HepG2 (cell line): Measurements from ENCODE around the gene GARIN5A. TPM values are rescaled to one million over a fixed set of nuclear protein-coding genes. Genes with fewer than 3 reads are reported as not detected.
A peak's percentile ranks its signal among the peaks of the same experiment; 100 is the strongest.

Source experiments
- ARHGAP35 ChIP-seq: sonication (generic); formaldehyde crosslinking; IDR thresholded peaks from 2 replicates; pipeline ENCODE4 v1.9.0; 2022; ENCODE audit warnings: mild to moderate bottlenecking, inconsistent platforms, moderate library complexity, missing genetic modification reagents, borderline replicate concordance
- ARID4A ChIP-seq: sonication (generic); formaldehyde crosslinking; IDR thresholded peaks from 2 replicates; pipeline ENCODE4 v1.5.0; 2020; ENCODE audit warnings: mild to moderate bottlenecking, missing genetic modification reagents, borderline replicate concordance
- CBFB ChIP-seq: sonication (generic); formaldehyde crosslinking; IDR thresholded peaks from 2 replicates; pipeline ENCODE4 v1.4.0; 2020; ENCODE audit warnings: missing genetic modification reagents
- CBX2 ChIP-seq, 2 experiments: fragments of 200-600 bp in 1 of 2; sonication (generic); formaldehyde crosslinking in 1 of 2; IDR thresholded peaks; 2 replicates each; pipeline versions ENCODE4 v1.7.0 to v1.8.1; 2018 to 2022; ENCODE audit warnings: low read depth in 2 of 2, low read length in 1 of 2, mild to moderate bottlenecking in 1 of 2, missing genetic modification reagents in 1 of 2
- GATAD1 ChIP-seq: IDR thresholded peaks from 2 replicates; pipeline ENCODE4 v1.6.1; 2016; ENCODE audit warnings: missing genetic modification reagents, missing compliant biosample characterization
- HMGXB4 ChIP-seq, 2 experiments: sonication (generic) in 1 of 2; formaldehyde crosslinking in 1 of 2; IDR thresholded peaks; 2 replicates each; pipeline versions ENCODE4 v1.4.0 to v1.6.1; 2018 to 2020; ENCODE audit warnings: missing genetic modification reagents in 2 of 2, borderline replicate concordance in 1 of 2, low read depth in 1 of 2, mild to moderate bottlenecking in 1 of 2, missing biosample characterization in 1 of 2
- NFKB2 ChIP-seq: sonication (generic); formaldehyde crosslinking; IDR thresholded peaks from 2 replicates; pipeline ENCODE4 v1.4.0; 2020; ENCODE audit warnings: missing genetic modification reagents, borderline replicate concordance
- SNAPC4 ChIP-seq: sonication (generic); formaldehyde crosslinking; IDR thresholded peaks from 2 replicates; pipeline ENCODE4 v1.4.0; 2020; ENCODE audit warnings: mild to moderate bottlenecking, missing genetic modification reagents
- WIZ ChIP-seq: sonication (generic); formaldehyde crosslinking; IDR thresholded peaks from 2 replicates; pipeline ENCODE4 v1.5.1; 2020; ENCODE audit warnings: mild to moderate bottlenecking, missing genetic modification reagents
- ZBTB7A ChIP-seq: sonication (generic); formaldehyde crosslinking; IDR thresholded peaks from 2 replicates; pipeline ENCODE4 v1.8.0; 2022; ENCODE audit warnings: mild to moderate bottlenecking, missing genetic modification reagents
- ZFP36 ChIP-seq: fragments of 150-350 bp; IDR thresholded peaks from 2 replicates; pipeline ENCODE4 v1.6.1; 2018; ENCODE audit warnings: borderline replicate concordance, low read length, low read depth; ENCODE audit not compliant: partially characterized antibody
- ZNF234 ChIP-seq: sonication (generic); formaldehyde crosslinking; conservative IDR thresholded peaks from 2 replicates; pipeline ENCODE4 v1.5.1; 2020; ENCODE audit warnings: mild to moderate bottlenecking, missing genetic modification reagents
- ZNF235 ChIP-seq: sonication (generic); formaldehyde crosslinking; IDR thresholded peaks from 2 replicates; pipeline ENCODE4 v1.8.1; 2023; ENCODE audit warnings: mild to moderate bottlenecking, missing genetic modification reagents, borderline replicate concordance
- ZNF562 ChIP-seq: sonication (generic); formaldehyde crosslinking; IDR thresholded peaks from 2 replicates; pipeline ENCODE4 v1.8.0; 2022; ENCODE audit warnings: missing genetic modification reagents, borderline replicate concordance
- ZNF7 ChIP-seq: IDR thresholded peaks from 2 replicates; pipeline ENCODE4 v1.6.1; 2016; ENCODE audit warnings: missing biosample characterization, missing genetic modification reagents
- polyA plus RNA-seq, 8 experiments: library from polyadenylated mRNA; depleted of rRNA in 3 of 8; stranded (reverse) in 7 of 8; unstranded in 1 of 8; fragments of >200 nt; fragmentation: Illumina TruSeq in 4 of 8; extraction: Trizol in 4 of 8; gene quantifications; 2 replicates each; pipeline versions ENCODE4 v1.2.1 to v1.2.3, GENCODE V29; 2011 to 2016; ENCODE audit warnings: low read depth in 4 of 8, missing spikeins in 1 of 8, mixed read lengths in 1 of 8; ENCODE audit not compliant: insufficient read depth in 1 of 8
- total RNA-seq, 5 experiments: library from RNA; depleted of rRNA; stranded (reverse); fragments of >200 nt; fragmentation: Illumina TruSeq; extraction: Trizol; gene quantifications; 2 replicates each; pipeline ENCODE4 v1.2.3, GENCODE V29; 2016; ENCODE audit warnings: low read depth in 1 of 5

GARIN5A gene
- total and polyA plus RNA-seq, 2 of the 13 experiments (the other 11 are each of a cell fraction or from before 2014, with no cell fraction given), result not detected

- TF ChIP-seq SNAPC4 (CRISPR knock-in tag) (no peak), ZNF562 (CRISPR knock-in tag) (no peak), CBX2 (IDR thresholded peaks at IDR 0.05; ENCODE audit: low read depth, low read length) (no peak), CBX2 (CRISPR knock-in tag; IDR thresholded peaks at IDR 0.05; ENCODE audit: low read depth) (no peak), ZNF7 (CRISPR knock-in tag) (no peak), ZFP36 (no peak), HMGXB4 (CRISPR knock-in tag; IDR thresholded peaks at IDR 0.05; ENCODE audit: borderline replicate concordance in 1 of 2, low read depth in 1 of 2) (0 out of 4 replicates have a peak, but pooled peaks of 1 of the 2 experiments have one; percentile 18), CBFB (CRISPR knock-in tag) (no peak), NFKB2 (CRISPR knock-in tag) (no peak; the same call in 1 of the 2 replicates), ZBTB7A (no peak), ZNF234 (no peak), WIZ (CRISPR knock-in tag) (no peak), ZNF235 (0 out of 2 replicates have a peak, but pooled peaks have one; percentile 49), ARHGAP35 (CRISPR knock-in tag) (no peak), ARID4A (CRISPR knock-in tag) (peak; percentile 48; the same call in 1 of the 2 replicates), GATAD1 (CRISPR knock-in tag) (peak; percentile 72)
Observed at GRCh38 chr19:50511069-50511822, 34.6 kb upstream of the GARIN5A start, which contains the start of gene JOSD2 (continued).
